ENCODE measurements around the gene SIGLEC15.
"Not testable (repeated sequence)": the region's sequence is repeated elsewhere in the genome, so short reads cannot be mapped to it uniquely, and the experiment has no call there.

Gene SIGLEC15

GRCh38 chr18:45844938-45845337 lies 19.5 kb downstream of the SIGLEC15 start:
- no peak for DNase-seq (ENCODE audit: low spot score)

- DNase-seq (ENCODE audit: low spot score), result no peak
Measured at GRCh38 chr18:45845410-45845809, 19.9 kb downstream of the SIGLEC15 start.

GRCh38 chr18:45847119-45847518 lies 21.6 kb downstream of the SIGLEC15 start:
- DNase-seq (ENCODE audit: low spot score), result no peak

- not testable (repeated sequence) for DNase-seq (ENCODE audit: low spot score)
Measured at GRCh38 chr18:45848643-45849042, 23.2 kb downstream of the SIGLEC15 start.

- DNase-seq (ENCODE audit: low spot score), result no peak
Measured at GRCh38 chr18:45849529-45849928, 24.1 kb downstream of the SIGLEC15 start.

- no peak for DNase-seq (ENCODE audit: low spot score)
Measured at GRCh38 chr18:45850021-45850420, 24.5 kb downstream of the SIGLEC15 start.

- no peak for DNase-seq (ENCODE audit: low spot score)
Measured at GRCh38 chr18:45851161-45851925, 25.9 kb downstream of the SIGLEC15 start.

GRCh38 chr18:45852631-45853030 lies 27.2 kb downstream of the SIGLEC15 start:
- DNase-seq (ENCODE audit: low spot score), result no peak

- DNase-seq (ENCODE audit: low spot score), result no peak
Measured at GRCh38 chr18:45854036-45854586, 28.6 kb downstream of the SIGLEC15 start.

- DNase-seq (ENCODE audit: low spot score), result no peak
Measured at GRCh38 chr18:45856531-45856930, 31.1 kb downstream of the SIGLEC15 start.

- DNase-seq (ENCODE audit: low spot score), result no peak
Measured at GRCh38 chr18:45859334-45859733, 33.9 kb downstream of the SIGLEC15 start.

- DNase-seq (ENCODE audit: low spot score), result no peak
Measured at GRCh38 chr18:45860492-45860891, 35.0 kb downstream of the SIGLEC15 start.

GRCh38 chr18:45860971-45861370 lies 35.5 kb downstream of the SIGLEC15 start:
- no peak for DNase-seq (ENCODE audit: low spot score)

GRCh38 chr18:45861926-45862325 lies 36.5 kb downstream of the SIGLEC15 start:
- DNase-seq (ENCODE audit: low spot score), result no peak

- no peak for DNase-seq (ENCODE audit: low spot score)
Measured at GRCh38 chr18:45863469-45863868, 38.0 kb downstream of the SIGLEC15 start.

- no peak for DNase-seq (ENCODE audit: low spot score)
Measured at GRCh38 chr18:45864081-45864480, 38.6 kb downstream of the SIGLEC15 start.

- no peak for DNase-seq (ENCODE audit: low spot score)
Measured at GRCh38 chr18:45865466-45865865, 40.0 kb downstream of the SIGLEC15 start.

GRCh38 chr18:45870419-45870818 lies 44.9 kb downstream of the SIGLEC15 start:
- no peak for DNase-seq (ENCODE audit: low spot score)

- DNase-seq (ENCODE audit: low spot score), result no peak
Measured at GRCh38 chr18:45871431-45872084, 46.1 kb downstream of the SIGLEC15 start.

- no peak for DNase-seq (ENCODE audit: low spot score)
Measured at GRCh38 chr18:45874491-45875184, 49.2 kb downstream of the SIGLEC15 start.

- no peak for DNase-seq (ENCODE audit: low spot score)
Measured at GRCh38 chr18:45876161-45876560, 50.7 kb downstream of the SIGLEC15 start.

GRCh38 chr18:45877403-45877802 lies 51.9 kb downstream of the SIGLEC15 start:
- DNase-seq (ENCODE audit: low spot score), result no peak
